A172 (cell line): ENCODE results near the gene PODXL. TPM values are rescaled to one million over a fixed set of nuclear protein-coding genes. Genes with fewer than 3 reads are reported as not detected.

Experiments
- DNase-seq: peaks from one replicate; pipeline ENCODE4 v3.0.0-alpha.2; 2015; ENCODE audit warnings: low spot score
- total RNA-seq: library from RNA; depleted of rRNA; stranded (reverse); fragments of >200 nt; shearing (Covaris generic); gene quantifications from 2 replicates; pipeline ENCODE4 v1.2.3, GENCODE V29; 2014

The PODXL gene
- total RNA-seq, 1 experiment from 2014 or later: 531 TPM

- no peak for DNase-seq
These were observed 8.2 kb upstream of the PODXL start for GRCh38 chr7:131564640-131565039.

- no peak for DNase-seq
These were observed 7.5 kb upstream of the PODXL start for GRCh38 chr7:131563918-131564317.

GRCh38 chr7:131562941-131563340 is 6.5 kb upstream of the PODXL start:
- peak; percentile 75 for DNase-seq

DNA sequence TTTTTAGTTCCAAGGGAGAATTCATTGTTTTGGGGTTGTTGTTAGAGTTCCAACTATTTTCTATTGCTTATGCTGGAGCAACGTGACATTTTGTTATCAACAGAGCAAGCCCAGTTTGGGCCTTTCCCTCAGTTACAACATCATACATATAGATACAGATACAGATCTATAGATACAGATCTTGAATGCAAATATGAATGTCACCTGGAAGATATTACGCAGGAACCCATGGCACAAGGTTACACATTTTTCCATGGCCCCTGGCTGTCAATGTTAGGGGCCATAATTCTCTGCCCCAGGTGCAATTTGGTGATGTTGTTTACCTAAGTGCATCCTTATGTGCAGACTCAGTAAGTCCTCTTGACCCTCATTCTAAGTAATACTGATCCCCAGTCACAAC is 3.6 kb upstream of the PODXL start:
- DNase-seq: no peak

DNA sequence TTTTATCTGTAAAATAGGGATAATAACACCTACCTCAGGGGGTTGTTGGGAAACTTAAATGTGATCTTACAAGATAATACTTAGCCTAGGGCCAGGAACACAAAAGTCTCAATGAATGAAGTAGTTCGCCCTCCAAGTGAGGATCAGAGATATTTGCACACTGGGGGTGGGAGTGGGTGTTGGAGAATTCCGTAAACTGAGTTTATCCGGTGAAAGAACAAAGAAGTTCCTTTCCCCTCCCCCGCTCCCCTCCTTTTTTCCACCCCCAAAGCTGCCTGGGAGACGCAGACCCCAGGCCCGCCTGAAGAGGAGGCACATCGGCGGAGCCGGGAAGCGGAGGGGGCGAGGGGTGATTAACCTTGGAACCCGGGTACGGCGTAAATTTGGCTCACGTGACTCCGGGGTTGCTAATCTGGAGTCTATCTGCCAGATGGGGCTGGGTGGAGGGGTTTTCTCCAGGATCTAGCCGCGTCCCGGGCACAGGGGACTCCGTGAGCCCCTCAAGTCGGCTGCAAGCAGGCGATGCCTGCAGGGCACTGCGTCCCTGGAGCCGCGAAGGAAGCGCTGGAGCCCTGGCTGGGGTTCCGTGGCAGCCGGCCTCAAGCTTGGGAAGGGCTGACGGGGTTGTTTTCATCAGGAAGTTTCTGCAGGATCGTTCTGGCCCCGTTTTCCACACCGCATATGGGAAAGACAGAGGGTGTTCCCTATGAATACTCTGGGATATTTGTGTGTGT is 1.4 kb upstream of the PODXL start:
- DNase-seq: no peak

GRCh38 chr7:131556909-131557651 is 652 bp upstream of the PODXL start:
- no peak for DNase-seq

GRCh38 chr7:131555552-131556052 is 826 bp downstream of the PODXL start:
- DNase-seq: no peak

GRCh38 chr7:131554880-131555516 is 1.4 kb downstream of the PODXL start:
- DNase-seq: no peak

DNA sequence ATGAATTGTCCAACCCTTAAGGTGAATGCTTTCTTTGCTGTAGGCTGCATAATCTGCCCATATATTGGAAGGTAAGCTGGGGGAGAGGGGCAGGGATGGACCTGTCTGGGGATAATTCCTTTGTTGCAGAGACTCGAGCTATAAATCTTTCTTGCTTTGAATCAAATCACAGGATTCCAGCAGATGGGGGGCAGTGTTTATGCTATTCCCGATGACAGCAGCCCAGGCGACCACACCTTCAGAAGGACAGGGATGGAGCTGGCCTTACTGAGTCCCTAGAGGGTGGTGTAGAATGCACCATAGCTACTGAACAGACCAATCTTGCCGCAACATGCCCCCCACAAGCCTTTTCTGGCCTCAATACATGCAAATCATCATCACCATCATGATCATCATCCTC is 2.5 kb downstream of the PODXL start:
- DNase-seq: no peak

DNA sequence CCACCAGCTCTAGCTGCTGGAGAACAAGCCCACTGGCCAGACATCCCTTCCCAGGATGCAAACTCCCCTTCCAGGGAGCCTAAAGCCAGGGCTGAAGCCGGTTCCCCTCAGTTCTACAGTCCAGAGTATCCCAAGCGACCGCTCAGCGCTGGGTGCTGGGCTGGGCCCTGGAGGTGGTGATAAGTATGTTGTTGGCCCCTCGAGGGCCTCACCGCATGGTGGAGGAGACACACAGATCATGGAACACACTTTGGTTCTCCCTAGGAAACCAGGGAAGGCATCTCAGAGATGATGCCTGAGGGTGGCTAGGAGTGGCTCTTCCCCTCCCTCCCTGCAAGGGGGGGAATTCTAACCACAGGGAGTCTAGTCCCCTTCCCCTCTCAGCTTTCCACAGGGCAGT is 4.4 kb downstream of the PODXL start:
- DNase-seq: no peak

DNA sequence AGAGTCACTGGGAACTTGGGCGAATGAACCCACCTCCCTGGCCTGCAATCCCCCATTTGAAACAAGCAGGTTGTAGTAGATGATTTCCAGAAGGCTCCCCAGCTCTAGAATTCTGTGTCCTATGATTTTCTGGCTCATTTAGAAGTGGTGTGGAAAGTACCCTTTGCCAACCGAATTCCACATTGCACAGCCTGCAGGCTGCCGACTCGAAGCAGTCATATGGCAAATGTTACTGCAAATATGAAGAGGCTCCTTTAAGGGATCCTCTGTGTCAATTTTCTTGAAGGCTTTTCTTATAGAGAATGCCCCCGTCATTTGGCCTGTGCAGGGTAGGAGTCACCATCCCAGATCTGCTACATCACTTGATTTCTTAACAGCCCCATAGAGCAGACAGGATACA is 5.6 kb downstream of the PODXL start:
- DNase-seq: no peak

GRCh38 chr7:131548371-131548770 is 8.1 kb downstream of the PODXL start:
- DNase-seq: no peak

DNA sequence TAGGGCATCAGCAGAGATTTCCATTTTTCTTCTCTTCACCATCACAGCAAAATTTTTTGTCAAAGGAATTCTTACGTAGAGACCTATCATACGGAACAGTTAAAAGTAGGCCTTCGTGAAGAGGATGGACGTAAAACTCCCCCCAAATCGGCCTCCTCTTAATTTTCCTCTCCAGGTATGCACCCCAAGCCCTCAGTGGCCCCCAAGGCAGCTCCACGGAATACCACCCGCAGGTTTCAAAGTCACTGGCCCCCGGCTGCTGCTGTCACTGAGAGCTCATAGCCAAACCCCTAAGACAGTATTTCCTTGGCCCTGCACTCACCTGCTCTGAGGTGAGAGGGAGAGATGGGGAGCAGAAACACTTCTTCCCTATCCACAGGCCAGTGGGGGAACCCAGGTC is 8.8 kb downstream of the PODXL start:
- no peak for DNase-seq

- DNase-seq: peak; percentile 79
These were observed 9.8 kb downstream of the PODXL start for GRCh38 chr7:131546583-131547141.

- DNase-seq: peak; percentile 75
These were observed 10.3 kb downstream of the PODXL start for GRCh38 chr7:131546126-131546525.

GRCh38 chr7:131544449-131545301 is 11.8 kb downstream of the PODXL start:
- peak; percentile 63 for DNase-seq

DNA sequence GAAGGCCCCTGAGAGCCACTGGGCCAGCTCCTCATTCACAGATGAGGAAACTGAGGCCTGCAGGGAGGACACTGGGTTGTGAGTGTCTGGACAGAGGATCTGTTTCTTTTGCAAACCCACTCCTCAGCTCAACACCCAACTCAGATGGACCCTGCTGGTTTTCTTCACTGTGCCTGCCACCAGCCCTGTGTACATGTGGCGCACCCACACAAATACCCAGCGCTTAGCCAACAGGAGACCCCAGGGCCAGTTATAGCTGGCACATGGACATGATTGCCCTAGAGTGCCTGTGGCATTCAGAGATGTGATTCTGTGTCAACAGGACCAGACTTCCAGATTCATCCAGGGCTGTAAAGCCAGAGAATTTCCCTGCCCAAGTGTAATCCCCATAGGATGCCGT is 12.4 kb downstream of the PODXL start:
- DNase-seq: no peak

DNA sequence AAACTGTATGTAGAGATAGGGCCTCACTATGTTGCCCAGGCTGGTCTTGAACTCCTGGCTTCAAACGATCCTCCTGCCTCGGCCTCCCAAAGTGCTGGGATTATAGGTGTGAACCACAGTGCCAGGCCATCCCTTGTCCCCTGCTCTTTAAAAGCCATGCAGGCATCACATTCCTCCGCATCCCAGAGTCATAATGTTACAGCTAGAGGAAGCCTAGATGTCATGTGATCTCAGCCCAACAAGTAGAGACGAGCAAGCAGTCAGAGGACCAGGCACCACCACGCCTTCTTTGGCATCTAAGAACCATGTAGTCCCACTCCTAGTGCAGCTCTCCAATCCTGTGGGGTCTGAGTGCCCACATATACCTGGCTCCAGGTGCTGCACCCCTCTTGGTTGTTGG is 13.1 kb downstream of the PODXL start:
- no peak for DNase-seq

GRCh38 chr7:131540491-131541162 is 15.8 kb downstream of the PODXL start:
- DNase-seq: no peak

- no peak for DNase-seq
These were observed 17.6 kb downstream of the PODXL start for GRCh38 chr7:131538813-131539179.
